Measurements from ENCODE around the gene TMEM82.

TMEM82 gene

GRCh38 chr1:15708486-15709137 is 33.7 kb upstream of the TMEM82 start:
- TF ChIP-seq CTCF (IDR thresholded peaks at IDR 0.05; ENCODE audit: low read depth, low read length, missing control alignments), result no peak
- DNase-seq (ENCODE audit: low read depth), result no peak
- H3K4me3 ChIP-seq (ENCODE audit: low read depth, low read length), result no peak overlapping the region

GRCh38 chr1:15709226-15709625 is 33.1 kb upstream of the TMEM82 start:
- no peak overlapping the region for H3K4me3 ChIP-seq (ENCODE audit: low read depth, low read length)
- DNase-seq (ENCODE audit: low read depth), result no peak

GRCh38 chr1:15712168-15712567 is 30.1 kb upstream of the TMEM82 start:
- no peak for TF ChIP-seq CTCF (IDR thresholded peaks at IDR 0.05; ENCODE audit: low read depth, low read length, missing control alignments)
- no peak overlapping the region for H3K4me3 ChIP-seq (ENCODE audit: low read depth, low read length)
- DNase-seq (ENCODE audit: low read depth), result no peak

More at GRCh38 chr1:15709226-15709625, 33.1 kb upstream of the TMEM82 start:
- TF ChIP-seq CTCF (IDR thresholded peaks at IDR 0.05; ENCODE audit: low read depth, low read length, missing control alignments), result no peak

GRCh38 chr1:15714406-15715136 is 27.7 kb upstream of the TMEM82 start:
- no peak for DNase-seq (ENCODE audit: low read depth)
- no peak overlapping the region for H3K4me3 ChIP-seq (ENCODE audit: low read depth, low read length)
- TF ChIP-seq CTCF (IDR thresholded peaks at IDR 0.05; ENCODE audit: low read depth, low read length, missing control alignments), result no peak

- no peak overlapping the region for H3K4me3 ChIP-seq (ENCODE audit: low read depth, low read length)
- TF ChIP-seq CTCF (IDR thresholded peaks at IDR 0.05; ENCODE audit: low read depth, low read length, missing control alignments), result no peak
- DNase-seq (ENCODE audit: low read depth), result no peak
Observed at GRCh38 chr1:15717418-15718125, 24.7 kb upstream of the TMEM82 start.

GRCh38 chr1:15718199-15718601 is 24.1 kb upstream of the TMEM82 start:
- no peak overlapping the region for H3K4me3 ChIP-seq (ENCODE audit: low read depth, low read length)
- DNase-seq (ENCODE audit: low read depth), result no peak
- TF ChIP-seq CTCF (IDR thresholded peaks at IDR 0.05; ENCODE audit: low read depth, low read length, missing control alignments), result no peak

All from GM12864 (cell line).